Measurements from ENCODE around the gene MMD2.

Gene MMD2

GRCh38 chr7:4875391-4875790 lies 83.6 kb downstream of the MMD2 start:
- H3K36me3 ChIP-seq (ENCODE audit: insufficient read depth, low read length), result no peaks in the 10 kb centered on the region
- H3K9ac ChIP-seq (ENCODE audit: low read depth, low read length, poor library complexity, severe bottlenecking), result no peak overlapping the region
- H4K20me1 ChIP-seq (ENCODE audit: insufficient read depth, low read length, poor library complexity, severe bottlenecking), result no peaks in the 10 kb centered on the region
- H3K79me2 ChIP-seq (ENCODE audit: insufficient read depth, low read length), result no peaks in the 10 kb centered on the region
- no peaks in the 10 kb centered on the region for H3K4me1 ChIP-seq (ENCODE audit: insufficient read depth, low read length, poor library complexity, severe bottlenecking)
- no peaks in the 10 kb centered on the region for H3F3A ChIP-seq (ENCODE audit: low read depth)
- no peak overlapping the region for H3K4me2 ChIP-seq (ENCODE audit: low read depth, low read length, poor library complexity, severe bottlenecking)
- H3K4me3 ChIP-seq (ENCODE audit: low read length, poor library complexity, severe bottlenecking), result no peak overlapping the region
- no peak overlapping the region for H2AFZ ChIP-seq (ENCODE audit: low read length)
- no peaks in the 10 kb centered on the region for H3K9me3 ChIP-seq (ENCODE audit: insufficient read depth, low read depth, low read length)
- TF ChIP-seq EZH2phosphoT487 (IDR thresholded peaks at IDR 0.05; ENCODE audit: borderline replicate concordance), result no peak
- TF ChIP-seq, protein P1, sequence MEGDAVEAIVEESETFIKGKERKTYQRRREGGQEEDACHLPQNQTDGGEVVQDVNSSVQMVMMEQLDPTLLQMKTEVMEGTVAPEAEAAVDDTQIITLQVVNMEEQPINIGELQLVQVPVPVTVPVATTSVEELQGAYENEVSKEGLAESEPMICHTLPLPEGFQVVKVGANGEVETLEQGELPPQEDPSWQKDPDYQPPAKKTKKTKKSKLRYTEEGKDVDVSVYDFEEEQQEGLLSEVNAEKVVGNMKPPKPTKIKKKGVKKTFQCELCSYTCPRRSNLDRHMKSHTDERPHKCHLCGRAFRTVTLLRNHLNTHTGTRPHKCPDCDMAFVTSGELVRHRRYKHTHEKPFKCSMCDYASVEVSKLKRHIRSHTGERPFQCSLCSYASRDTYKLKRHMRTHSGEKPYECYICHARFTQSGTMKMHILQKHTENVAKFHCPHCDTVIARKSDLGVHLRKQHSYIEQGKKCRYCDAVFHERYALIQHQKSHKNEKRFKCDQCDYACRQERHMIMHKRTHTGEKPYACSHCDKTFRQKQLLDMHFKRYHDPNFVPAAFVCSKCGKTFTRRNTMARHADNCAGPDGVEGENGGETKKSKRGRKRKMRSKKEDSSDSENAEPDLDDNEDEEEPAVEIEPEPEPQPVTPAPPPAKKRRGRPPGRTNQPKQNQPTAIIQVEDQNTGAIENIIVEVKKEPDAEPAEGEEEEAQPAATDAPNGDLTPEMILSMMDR (conservative IDR thresholded peaks at IDR 0.05; ENCODE audit: low read length), result no peak
- H3K9me2 ChIP-seq (replicated peaks; ENCODE audit: low read depth, low read length), result no peaks in the 10 kb centered on the region
- H3K27me3 ChIP-seq (ENCODE audit: insufficient read depth, low read length, poor library complexity, severe bottlenecking), result no peaks in the 10 kb centered on the region

- no peak overlapping the region for H3K4me3 ChIP-seq (ENCODE audit: low read length, poor library complexity, severe bottlenecking)
- H4K20me1 ChIP-seq (ENCODE audit: insufficient read depth, low read length, poor library complexity, severe bottlenecking), result no peaks in the 10 kb centered on the region
- H3K79me2 ChIP-seq (ENCODE audit: insufficient read depth, low read length), result no peaks in the 10 kb centered on the region
- no peak overlapping the region for H3K4me2 ChIP-seq (ENCODE audit: low read depth, low read length, poor library complexity, severe bottlenecking)
- H3K36me3 ChIP-seq (ENCODE audit: insufficient read depth, low read length), result no peaks in the 10 kb centered on the region
- TF ChIP-seq EZH2phosphoT487 (IDR thresholded peaks at IDR 0.05; ENCODE audit: borderline replicate concordance), result no peak
- TF ChIP-seq, protein P1 (conservative IDR thresholded peaks at IDR 0.05; ENCODE audit: low read length), result no peak
- no peak overlapping the region for H3K9ac ChIP-seq (ENCODE audit: low read depth, low read length, poor library complexity, severe bottlenecking)
- H2AFZ ChIP-seq (ENCODE audit: low read length), result no peak overlapping the region
- no peaks in the 10 kb centered on the region for H3K9me3 ChIP-seq (ENCODE audit: insufficient read depth, low read depth, low read length)
- H3F3A ChIP-seq (ENCODE audit: low read depth), result no peaks in the 10 kb centered on the region
- no peaks in the 10 kb centered on the region for H3K4me1 ChIP-seq (ENCODE audit: insufficient read depth, low read length, poor library complexity, severe bottlenecking)
- H3K9me2 ChIP-seq (replicated peaks; ENCODE audit: low read depth, low read length), result no peaks in the 10 kb centered on the region
- no peaks in the 10 kb centered on the region for H3K27me3 ChIP-seq (ENCODE audit: insufficient read depth, low read length, poor library complexity, severe bottlenecking)
These were observed 85.7 kb downstream of the MMD2 start for GRCh38 chr7:4873071-4873944.

- H3K4me1 ChIP-seq (ENCODE audit: insufficient read depth, low read length, poor library complexity, severe bottlenecking), result no peaks in the 10 kb centered on the region
- H2AFZ ChIP-seq (ENCODE audit: low read length), result no peak overlapping the region
- H3F3A ChIP-seq (ENCODE audit: low read depth), result no peaks in the 10 kb centered on the region
- H3K27me3 ChIP-seq (ENCODE audit: insufficient read depth, low read length, poor library complexity, severe bottlenecking), result no peaks in the 10 kb centered on the region
- H3K9ac ChIP-seq (ENCODE audit: low read depth, low read length, poor library complexity, severe bottlenecking), result no peak overlapping the region
- no peak overlapping the region for H3K4me2 ChIP-seq (ENCODE audit: low read depth, low read length, poor library complexity, severe bottlenecking)
- no peak for TF ChIP-seq EZH2phosphoT487 (IDR thresholded peaks at IDR 0.05; ENCODE audit: borderline replicate concordance)
- TF ChIP-seq, protein P1 (conservative IDR thresholded peaks at IDR 0.05; ENCODE audit: low read length), result no peak
- no peak overlapping the region for H3K4me3 ChIP-seq (ENCODE audit: low read length, poor library complexity, severe bottlenecking)
- no peaks in the 10 kb centered on the region for H3K9me2 ChIP-seq (replicated peaks; ENCODE audit: low read depth, low read length)
- H3K9me3 ChIP-seq (ENCODE audit: insufficient read depth, low read depth, low read length), result no peaks in the 10 kb centered on the region
- H4K20me1 ChIP-seq (ENCODE audit: insufficient read depth, low read length, poor library complexity, severe bottlenecking), result no peaks in the 10 kb centered on the region
- no peaks in the 10 kb centered on the region for H3K36me3 ChIP-seq (ENCODE audit: insufficient read depth, low read length)
- no peaks in the 10 kb centered on the region for H3K79me2 ChIP-seq (ENCODE audit: insufficient read depth, low read length)
These were observed 86.9 kb downstream of the MMD2 start for GRCh38 chr7:4871930-4872675.

Measured in Loucy (cell line).